Hematopoietic multipotent progenitor cell treated with erythropoietin and hydrocortisone succinate and interleukin-3 and kit ligand, for 4 days (in vitro differentiated cells): ENCODE results near the gene CAMKMT.

ENCODE experiments used
- DNase-seq: peaks from one replicate; pipeline ENCODE4 v3.0.0-alpha.2; 2015

The CAMKMT gene

GRCh38 chr2:44668336-44668735, 306.6 kb downstream of the CAMKMT start:
- peak; percentile 38 for DNase-seq

- no peak for DNase-seq
These were observed 309.5 kb downstream of the CAMKMT start for GRCh38 chr2:44671276-44671675.

GRCh38 chr2:44671916-44672315, 310.2 kb downstream of the CAMKMT start:
- DNase-seq, result no peak

- no peak for DNase-seq
These were observed 310.7 kb downstream of the CAMKMT start for GRCh38 chr2:44672431-44672830.

- DNase-seq, result no peak
These were observed 312.9 kb downstream of the CAMKMT start for GRCh38 chr2:44674473-44675284.

- no peak for DNase-seq
These were observed 314.6 kb downstream of the CAMKMT start for GRCh38 chr2:44676379-44676778.

- no peak for DNase-seq
These were observed 317.8 kb downstream of the CAMKMT start for GRCh38 chr2:44679584-44679983.

- DNase-seq, result no peak
These were observed 318.2 kb downstream of the CAMKMT start for GRCh38 chr2:44679990-44680389.

GRCh38 chr2:44680424-44680971, 318.8 kb downstream of the CAMKMT start:
- DNase-seq, result no peak

GRCh38 chr2:44680983-44681531, 319.3 kb downstream of the CAMKMT start:
- DNase-seq, result no peak

- no peak for DNase-seq
These were observed 320.7 kb downstream of the CAMKMT start for GRCh38 chr2:44682459-44682858.

- no peak for DNase-seq
These were observed 322.8 kb downstream of the CAMKMT start for GRCh38 chr2:44684559-44684958.

- DNase-seq, result no peak
These were observed 324.8 kb downstream of the CAMKMT start for GRCh38 chr2:44686561-44686960.

- no peak for DNase-seq
These were observed 326.1 kb downstream of the CAMKMT start for GRCh38 chr2:44687686-44688455.

- DNase-seq, result no peak
These were observed 326.8 kb downstream of the CAMKMT start for GRCh38 chr2:44688456-44689124.

GRCh38 chr2:44689516-44689915, 327.8 kb downstream of the CAMKMT start:
- DNase-seq, result no peak

GRCh38 chr2:44691174-44691785, 329.5 kb downstream of the CAMKMT start:
- no peak for DNase-seq

GRCh38 chr2:44692821-44693220, 331.1 kb downstream of the CAMKMT start:
- DNase-seq, result no peak

GRCh38 chr2:44700824-44701223, 339.1 kb downstream of the CAMKMT start:
- DNase-seq, result no peak

- DNase-seq, result no peak
These were observed 343.6 kb downstream of the CAMKMT start for GRCh38 chr2:44705356-44705755.

- DNase-seq, result no peak
These were observed 344.2 kb downstream of the CAMKMT start for GRCh38 chr2:44705876-44706480.
